WTC11 (cell line): ENCODE results near the gene ARL15. TPM values are rescaled to one million over a fixed set of nuclear protein-coding genes. Genes with fewer than 3 reads are reported as not detected.

Experiments used
- ATAC-seq: fragments of 200-7000 bp; cut with Tn5 transposase; 2 replicates; pipeline ENCODE4 v1.10.0; 2021; ENCODE audit warnings: mild to moderate bottlenecking, moderate library complexity
- CTCF ChIA-PET: fragments of 300-600 bp; sonication (Branson Sonifier 250); formaldehyde crosslinking; loops from one replicate; lab custom pipeline; 2021; ENCODE audit warnings: antibody characterized with exemption; lab: Charles Lee
- POLR2A ChIA-PET: fragments of 350-600 bp; sonication (Branson Sonifier 250); formaldehyde crosslinking; loops from one replicate; lab custom pipeline; 2021; ENCODE audit warnings: antibody characterized with exemption; lab: Charles Lee
- DNase-seq: peaks from one replicate; pipeline ENCODE4 v3.0.0; 2021; ENCODE audit warnings: low spot score
- H3K27ac Mint-ChIP-seq: 2 replicates; pipeline ENCODE4 v1.8.0; 2021; ENCODE audit warnings: mixed read lengths
- H3K27me3 Mint-ChIP-seq: 2 replicates; pipeline ENCODE4 v1.8.0; 2021; ENCODE audit warnings: low read depth, mild to moderate bottlenecking, moderate library complexity, mixed read lengths
- H3K36me3 Mint-ChIP-seq: 2 replicates; pipeline ENCODE4 v1.8.0; 2021; ENCODE audit warnings: mixed read lengths
- H3K4me1 Mint-ChIP-seq: 2 replicates; pipeline ENCODE4 v1.8.0; 2022; ENCODE audit warnings: mixed read lengths
- H3K4me3 Mint-ChIP-seq: 2 replicates; pipeline ENCODE4 v1.8.0; 2021; ENCODE audit warnings: mild to moderate bottlenecking, moderate library complexity, mixed read lengths
- H3K9me3 Mint-ChIP-seq: 2 replicates; pipeline ENCODE4 v1.8.0; 2021; ENCODE audit warnings: mixed read lengths
- CREM ChIP-seq: sonication (generic); formaldehyde crosslinking; IDR thresholded peaks from 2 replicates; pipeline ENCODE4 v1.8.1; 2022; ENCODE audit warnings: mild to moderate bottlenecking, missing genetic modification reagents, moderate library complexity
- FOXJ3 ChIP-seq: sonication (generic); formaldehyde crosslinking; IDR thresholded peaks from 2 replicates; pipeline ENCODE4 v1.9.0; 2021; ENCODE audit warnings: missing genetic modification reagents, mild to moderate bottlenecking, borderline replicate concordance
- KAT7 ChIP-seq: sonication (generic); formaldehyde crosslinking; IDR thresholded peaks from 2 replicates; pipeline ENCODE4 v1.8.1; 2023; ENCODE audit warnings: missing genetic modification reagents, mild to moderate bottlenecking, borderline replicate concordance
- NFE2L1 ChIP-seq: sonication (generic); formaldehyde crosslinking; IDR thresholded peaks from 2 replicates; pipeline ENCODE4 v1.8.1; 2023; ENCODE audit warnings: missing genetic modification reagents
- OVOL2 ChIP-seq: fragments of 250-450 bp; sonication (Bioruptor Pico); IDR thresholded peaks from 2 replicates; pipeline ENCODE4 v1.9.0; 2021; ENCODE audit warnings: mild to moderate bottlenecking, borderline replicate concordance
- RELA ChIP-seq: sonication (generic); formaldehyde crosslinking; IDR thresholded peaks from 2 replicates; pipeline ENCODE4 v1.8.1; 2022; ENCODE audit warnings: missing genetic modification reagents, mild to moderate bottlenecking, borderline replicate concordance
- RORB ChIP-seq: fragments of 250-450 bp; sonication (Bioruptor Pico); IDR thresholded peaks from 2 replicates; pipeline ENCODE4 v1.9.0; 2021; ENCODE audit warnings: mild to moderate bottlenecking
- SMAD3 ChIP-seq: sonication (generic); formaldehyde crosslinking; IDR thresholded peaks from 2 replicates; pipeline ENCODE4 v1.8.0; 2022; ENCODE audit warnings: missing genetic modification reagents, mild to moderate bottlenecking, borderline replicate concordance
- TEAD1 ChIP-seq: sonication (generic); formaldehyde crosslinking; IDR thresholded peaks from 2 replicates; pipeline ENCODE4 v1.8.0; 2022; ENCODE audit warnings: mild to moderate bottlenecking, missing genetic modification reagents
- TP53 ChIP-seq: sonication (generic); formaldehyde crosslinking; IDR thresholded peaks from 2 replicates; pipeline ENCODE4 v1.8.1; 2023; ENCODE audit warnings: mild to moderate bottlenecking, missing genetic modification reagents
- ZNF219 ChIP-seq: sonication (generic); formaldehyde crosslinking; IDR thresholded peaks from 2 replicates; pipeline ENCODE4 v1.8.0; 2023; ENCODE audit warnings: missing genetic modification reagents, mild to moderate bottlenecking, borderline replicate concordance
- total RNA-seq: library from RNA; stranded (reverse); gene quantifications from 3 replicates; pipeline ENCODE4 v1.2.3, GENCODE V29; 2021
- TF ChIP-seq, protein P1 (sequence below): sonication (generic); formaldehyde crosslinking; conservative IDR thresholded peaks from 2 replicates; pipeline ENCODE4 v1.8.1; 2023; ENCODE audit warnings: mild to moderate bottlenecking, low read depth, missing genetic modification reagents, moderate library complexity
- TF ChIP-seq, protein P2 (sequence below): sonication (generic); formaldehyde crosslinking; IDR thresholded peaks from 2 replicates; pipeline ENCODE4 v1.8.0; 2022; ENCODE audit warnings: mild to moderate bottlenecking, missing genetic modification reagents
- TF ChIP-seq, protein P3 (sequence below): sonication (generic); formaldehyde crosslinking; IDR thresholded peaks from 2 replicates; pipeline ENCODE4 v1.8.1; 2022; ENCODE audit warnings: mild to moderate bottlenecking, missing genetic modification reagents, moderate library complexity, borderline replicate concordance
- TF ChIP-seq, protein P4 (sequence below): fragments of 250-450 bp; sonication (Bioruptor Pico); IDR thresholded peaks from 2 replicates; pipeline ENCODE4 v1.9.0; 2021; ENCODE audit warnings: mild to moderate bottlenecking, borderline replicate concordance
- TF ChIP-seq, protein P5 (sequence below): sonication (generic); formaldehyde crosslinking; IDR thresholded peaks from 2 replicates; pipeline ENCODE4 v1.8.1; 2023; ENCODE audit warnings: mild to moderate bottlenecking, missing genetic modification reagents, moderate library complexity
- TF ChIP-seq, protein P6 (sequence below): sonication (generic); formaldehyde crosslinking; IDR thresholded peaks from 2 replicates; pipeline ENCODE4 v1.8.1; 2022; ENCODE audit warnings: low read depth, mild to moderate bottlenecking, moderate library complexity, missing genetic modification reagents, borderline replicate concordance
- TF ChIP-seq, protein P7 (sequence below): sonication (generic); formaldehyde crosslinking; IDR thresholded peaks from 2 replicates; pipeline ENCODE4 v1.8.1; 2022; ENCODE audit warnings: mild to moderate bottlenecking, moderate library complexity, missing genetic modification reagents
- TF ChIP-seq, protein P8 (sequence below): sonication (generic); formaldehyde crosslinking; IDR thresholded peaks from 2 replicates; pipeline ENCODE4 v1.8.1; 2023; ENCODE audit warnings: mild to moderate bottlenecking, missing genetic modification reagents

Gene ARL15
- total RNA-seq, 1 experiment from 2014 or later = 20.1 TPM

DNA sequence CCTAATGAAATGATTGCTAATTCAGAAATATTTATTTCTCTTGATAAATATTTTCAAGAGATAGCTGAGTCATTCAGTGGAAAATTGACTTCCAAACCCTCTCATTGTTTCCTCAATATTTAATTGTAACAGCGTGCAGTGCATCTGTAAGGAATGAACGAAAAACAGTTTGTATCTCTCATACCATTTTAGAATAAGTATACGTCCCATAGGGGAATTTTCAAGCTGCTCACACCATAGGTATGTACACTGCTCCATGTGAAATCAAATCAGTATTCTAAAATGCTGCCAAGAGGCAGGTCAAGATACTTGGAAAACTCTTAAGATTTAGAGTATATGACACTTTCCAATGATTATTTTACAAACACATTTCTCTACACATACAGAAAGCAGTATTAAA, 202.2 kb downstream of the ARL15 start:
- H3K4me1 Mint-ChIP-seq = peaks cover 15% of the 10 kb centered on the region
- TF ChIP-seq NFE2L1 (CRISPR knock-in tag) (no peak), RELA (no peak), OVOL2 (no peak), TP53 (CRISPR knock-in tag) (no peak), TEAD1 (no peak), CREM (CRISPR knock-in tag) (no peak), FOXJ3 (CRISPR knock-in tag) (no peak), SMAD3 (CRISPR knock-in tag) (no peak)
- TF ChIP-seq, protein P1, sequence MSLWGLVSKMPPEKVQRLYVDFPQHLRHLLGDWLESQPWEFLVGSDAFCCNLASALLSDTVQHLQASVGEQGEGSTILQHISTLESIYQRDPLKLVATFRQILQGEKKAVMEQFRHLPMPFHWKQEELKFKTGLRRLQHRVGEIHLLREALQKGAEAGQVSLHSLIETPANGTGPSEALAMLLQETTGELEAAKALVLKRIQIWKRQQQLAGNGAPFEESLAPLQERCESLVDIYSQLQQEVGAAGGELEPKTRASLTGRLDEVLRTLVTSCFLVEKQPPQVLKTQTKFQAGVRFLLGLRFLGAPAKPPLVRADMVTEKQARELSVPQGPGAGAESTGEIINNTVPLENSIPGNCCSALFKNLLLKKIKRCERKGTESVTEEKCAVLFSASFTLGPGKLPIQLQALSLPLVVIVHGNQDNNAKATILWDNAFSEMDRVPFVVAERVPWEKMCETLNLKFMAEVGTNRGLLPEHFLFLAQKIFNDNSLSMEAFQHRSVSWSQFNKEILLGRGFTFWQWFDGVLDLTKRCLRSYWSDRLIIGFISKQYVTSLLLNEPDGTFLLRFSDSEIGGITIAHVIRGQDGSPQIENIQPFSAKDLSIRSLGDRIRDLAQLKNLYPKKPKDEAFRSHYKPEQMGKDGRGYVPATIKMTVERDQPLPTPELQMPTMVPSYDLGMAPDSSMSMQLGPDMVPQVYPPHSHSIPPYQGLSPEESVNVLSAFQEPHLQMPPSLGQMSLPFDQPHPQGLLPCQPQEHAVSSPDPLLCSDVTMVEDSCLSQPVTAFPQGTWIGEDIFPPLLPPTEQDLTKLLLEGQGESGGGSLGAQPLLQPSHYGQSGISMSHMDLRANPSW = no peak
- TF ChIP-seq, protein P2, sequence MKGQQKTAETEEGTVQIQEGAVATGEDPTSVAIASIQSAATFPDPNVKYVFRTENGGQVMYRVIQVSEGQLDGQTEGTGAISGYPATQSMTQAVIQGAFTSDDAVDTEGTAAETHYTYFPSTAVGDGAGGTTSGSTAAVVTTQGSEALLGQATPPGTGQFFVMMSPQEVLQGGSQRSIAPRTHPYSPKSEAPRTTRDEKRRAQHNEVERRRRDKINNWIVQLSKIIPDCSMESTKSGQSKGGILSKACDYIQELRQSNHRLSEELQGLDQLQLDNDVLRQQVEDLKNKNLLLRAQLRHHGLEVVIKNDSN (CRISPR knock-in tag) = no peak
- TF ChIP-seq, protein P3, sequence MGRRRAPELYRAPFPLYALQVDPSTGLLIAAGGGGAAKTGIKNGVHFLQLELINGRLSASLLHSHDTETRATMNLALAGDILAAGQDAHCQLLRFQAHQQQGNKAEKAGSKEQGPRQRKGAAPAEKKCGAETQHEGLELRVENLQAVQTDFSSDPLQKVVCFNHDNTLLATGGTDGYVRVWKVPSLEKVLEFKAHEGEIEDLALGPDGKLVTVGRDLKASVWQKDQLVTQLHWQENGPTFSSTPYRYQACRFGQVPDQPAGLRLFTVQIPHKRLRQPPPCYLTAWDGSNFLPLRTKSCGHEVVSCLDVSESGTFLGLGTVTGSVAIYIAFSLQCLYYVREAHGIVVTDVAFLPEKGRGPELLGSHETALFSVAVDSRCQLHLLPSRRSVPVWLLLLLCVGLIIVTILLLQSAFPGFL (CRISPR knock-in tag) = no peak
- TF ChIP-seq, protein P4, sequence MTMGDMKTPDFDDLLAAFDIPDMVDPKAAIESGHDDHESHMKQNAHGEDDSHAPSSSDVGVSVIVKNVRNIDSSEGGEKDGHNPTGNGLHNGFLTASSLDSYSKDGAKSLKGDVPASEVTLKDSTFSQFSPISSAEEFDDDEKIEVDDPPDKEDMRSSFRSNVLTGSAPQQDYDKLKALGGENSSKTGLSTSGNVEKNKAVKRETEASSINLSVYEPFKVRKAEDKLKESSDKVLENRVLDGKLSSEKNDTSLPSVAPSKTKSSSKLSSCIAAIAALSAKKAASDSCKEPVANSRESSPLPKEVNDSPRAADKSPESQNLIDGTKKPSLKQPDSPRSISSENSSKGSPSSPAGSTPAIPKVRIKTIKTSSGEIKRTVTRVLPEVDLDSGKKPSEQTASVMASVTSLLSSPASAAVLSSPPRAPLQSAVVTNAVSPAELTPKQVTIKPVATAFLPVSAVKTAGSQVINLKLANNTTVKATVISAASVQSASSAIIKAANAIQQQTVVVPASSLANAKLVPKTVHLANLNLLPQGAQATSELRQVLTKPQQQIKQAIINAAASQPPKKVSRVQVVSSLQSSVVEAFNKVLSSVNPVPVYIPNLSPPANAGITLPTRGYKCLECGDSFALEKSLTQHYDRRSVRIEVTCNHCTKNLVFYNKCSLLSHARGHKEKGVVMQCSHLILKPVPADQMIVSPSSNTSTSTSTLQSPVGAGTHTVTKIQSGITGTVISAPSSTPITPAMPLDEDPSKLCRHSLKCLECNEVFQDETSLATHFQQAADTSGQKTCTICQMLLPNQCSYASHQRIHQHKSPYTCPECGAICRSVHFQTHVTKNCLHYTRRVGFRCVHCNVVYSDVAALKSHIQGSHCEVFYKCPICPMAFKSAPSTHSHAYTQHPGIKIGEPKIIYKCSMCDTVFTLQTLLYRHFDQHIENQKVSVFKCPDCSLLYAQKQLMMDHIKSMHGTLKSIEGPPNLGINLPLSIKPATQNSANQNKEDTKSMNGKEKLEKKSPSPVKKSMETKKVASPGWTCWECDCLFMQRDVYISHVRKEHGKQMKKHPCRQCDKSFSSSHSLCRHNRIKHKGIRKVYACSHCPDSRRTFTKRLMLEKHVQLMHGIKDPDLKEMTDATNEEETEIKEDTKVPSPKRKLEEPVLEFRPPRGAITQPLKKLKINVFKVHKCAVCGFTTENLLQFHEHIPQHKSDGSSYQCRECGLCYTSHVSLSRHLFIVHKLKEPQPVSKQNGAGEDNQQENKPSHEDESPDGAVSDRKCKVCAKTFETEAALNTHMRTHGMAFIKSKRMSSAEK (CRISPR knock-in tag) = no peak
- TF ChIP-seq, protein P5, sequence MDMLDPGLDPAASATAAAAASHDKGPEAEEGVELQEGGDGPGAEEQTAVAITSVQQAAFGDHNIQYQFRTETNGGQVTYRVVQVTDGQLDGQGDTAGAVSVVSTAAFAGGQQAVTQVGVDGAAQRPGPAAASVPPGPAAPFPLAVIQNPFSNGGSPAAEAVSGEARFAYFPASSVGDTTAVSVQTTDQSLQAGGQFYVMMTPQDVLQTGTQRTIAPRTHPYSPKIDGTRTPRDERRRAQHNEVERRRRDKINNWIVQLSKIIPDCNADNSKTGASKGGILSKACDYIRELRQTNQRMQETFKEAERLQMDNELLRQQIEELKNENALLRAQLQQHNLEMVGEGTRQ (CRISPR knock-in tag) = no peak
- TF ChIP-seq, protein P6, sequence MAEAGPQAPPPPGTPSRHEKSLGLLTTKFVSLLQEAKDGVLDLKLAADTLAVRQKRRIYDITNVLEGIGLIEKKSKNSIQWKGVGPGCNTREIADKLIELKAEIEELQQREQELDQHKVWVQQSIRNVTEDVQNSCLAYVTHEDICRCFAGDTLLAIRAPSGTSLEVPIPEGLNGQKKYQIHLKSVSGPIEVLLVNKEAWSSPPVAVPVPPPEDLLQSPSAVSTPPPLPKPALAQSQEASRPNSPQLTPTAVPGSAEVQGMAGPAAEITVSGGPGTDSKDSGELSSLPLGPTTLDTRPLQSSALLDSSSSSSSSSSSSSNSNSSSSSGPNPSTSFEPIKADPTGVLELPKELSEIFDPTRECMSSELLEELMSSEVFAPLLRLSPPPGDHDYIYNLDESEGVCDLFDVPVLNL = no peak
- ChIA-PET CTCF (no interaction called here), POLR2A (no interaction called here)
- no peak for ATAC-seq
- H3K4me3 Mint-ChIP-seq = no peak overlapping the region
- peaks cover 5% of the 10 kb centered on the region; the same call in 1 of the 2 replicates for H3K36me3 Mint-ChIP-seq
- peaks cover 10% of the 10 kb centered on the region for H3K9me3 Mint-ChIP-seq
- DNase-seq = no peak
- no peak overlapping the region for H3K27ac Mint-ChIP-seq
- no peaks in the 10 kb centered on the region for H3K27me3 Mint-ChIP-seq

DNA sequence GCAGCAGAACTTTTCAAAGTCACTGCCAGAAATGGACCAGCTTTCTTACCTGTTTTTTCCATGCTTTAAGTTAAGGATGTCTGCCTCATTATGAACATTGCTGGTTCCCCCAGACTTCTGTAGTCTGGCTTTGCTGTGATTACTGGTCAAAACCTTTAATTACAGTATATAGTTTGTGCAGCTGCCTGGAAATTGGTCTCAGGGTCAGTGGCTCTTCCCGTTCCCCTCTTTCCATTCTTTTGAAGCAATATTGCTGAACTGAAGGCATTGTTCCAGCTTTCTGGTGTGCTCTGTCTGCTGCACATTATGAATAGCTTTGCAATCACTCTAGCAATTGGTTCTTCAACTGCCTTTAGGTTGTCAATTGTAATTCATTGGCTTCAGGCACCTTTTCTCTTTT, 206.5 kb downstream of the ARL15 start:
- Mint-ChIP-seq H3K27me3 (no peaks in the 10 kb centered on the region), H3K27ac (peak overlapping the region; percentile 26; the same call in 1 of the 2 replicates), H3K4me1 (peaks cover 17% of the 10 kb centered on the region), H3K4me3 (no peak overlapping the region), H3K9me3 (peaks cover 10% of the 10 kb centered on the region), H3K36me3 (peaks cover 5% of the 10 kb centered on the region; the same call in 1 of the 2 replicates)
- ChIA-PET CTCF (no interaction called here), POLR2A (no interaction called here)
- no peak for ATAC-seq
- no peak for DNase-seq
- TF ChIP-seq, protein P6 = no peak
- no peak for TF ChIP-seq ZNF219 (CRISPR knock-in tag)
- TF ChIP-seq, protein P7, sequence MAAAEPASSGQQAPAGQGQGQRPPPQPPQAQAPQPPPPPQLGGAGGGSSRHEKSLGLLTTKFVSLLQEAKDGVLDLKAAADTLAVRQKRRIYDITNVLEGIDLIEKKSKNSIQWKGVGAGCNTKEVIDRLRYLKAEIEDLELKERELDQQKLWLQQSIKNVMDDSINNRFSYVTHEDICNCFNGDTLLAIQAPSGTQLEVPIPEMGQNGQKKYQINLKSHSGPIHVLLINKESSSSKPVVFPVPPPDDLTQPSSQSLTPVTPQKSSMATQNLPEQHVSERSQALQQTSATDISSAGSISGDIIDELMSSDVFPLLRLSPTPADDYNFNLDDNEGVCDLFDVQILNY (CRISPR knock-in tag) = no peak
- TF ChIP-seq, protein P8, sequence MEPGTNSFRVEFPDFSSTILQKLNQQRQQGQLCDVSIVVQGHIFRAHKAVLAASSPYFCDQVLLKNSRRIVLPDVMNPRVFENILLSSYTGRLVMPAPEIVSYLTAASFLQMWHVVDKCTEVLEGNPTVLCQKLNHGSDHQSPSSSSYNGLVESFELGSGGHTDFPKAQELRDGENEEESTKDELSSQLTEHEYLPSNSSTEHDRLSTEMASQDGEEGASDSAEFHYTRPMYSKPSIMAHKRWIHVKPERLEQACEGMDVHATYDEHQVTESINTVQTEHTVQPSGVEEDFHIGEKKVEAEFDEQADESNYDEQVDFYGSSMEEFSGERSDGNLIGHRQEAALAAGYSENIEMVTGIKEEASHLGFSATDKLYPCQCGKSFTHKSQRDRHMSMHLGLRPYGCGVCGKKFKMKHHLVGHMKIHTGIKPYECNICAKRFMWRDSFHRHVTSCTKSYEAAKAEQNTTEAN (CRISPR knock-in tag) = no peak
- TF ChIP-seq FOXJ3 (CRISPR knock-in tag) = no peak
- no peak for TF ChIP-seq KAT7 (CRISPR knock-in tag)
- TF ChIP-seq RORB = no peak
- TF ChIP-seq, protein P5 (CRISPR knock-in tag) = no peak
